B cell (primary cell): Measurements from ENCODE around the gene ISOC2. TPM values are rescaled to one million over a fixed set of nuclear protein-coding genes. Genes with fewer than 3 reads are reported as not detected.

Source experiments
- ATAC-seq: fragments of 200-7000 bp; cut with Tn5 transposase; one replicate; pipeline ENCODE4 v1.10.0; 2021; ENCODE audit warnings: low read depth, mild to moderate bottlenecking, moderate number of reproducible peaks, moderate library complexity
- CTCF ChIA-PET: fragments of 350-600 bp; sonication (Branson Sonifier 250); formaldehyde crosslinking; loops from one replicate; lab custom pipeline; 2021; ENCODE audit warnings: antibody characterized with exemption, inconsistent platforms; lab: Charles Lee
- POLR2A ChIA-PET: fragments of 350-600 bp; sonication (Branson Sonifier 250); formaldehyde crosslinking; loops from one replicate; lab custom pipeline; 2021; ENCODE audit warnings: antibody characterized with exemption; lab: Charles Lee
- DNase-seq: peaks from one replicate; pipeline ENCODE4 v3.0.0; 2013
- H2AFZ ChIP-seq: 2 replicates; pipeline ENCODE4 v1.6.1; 2012; ENCODE audit warnings: mild to moderate bottlenecking, low read depth, low read length; ENCODE audit not compliant: insufficient read depth, poor library complexity, severe bottlenecking
- H3K27ac ChIP-seq, 2 donors: 1 replicate in 1 of 2; 2 replicates in 1 of 2; pipeline ENCODE4 v1.5.1; 2012 to 2013; ENCODE audit warnings: low read length in 2 of 2, mild to moderate bottlenecking in 2 of 2, moderate library complexity in 1 of 2
- H3K27me3 ChIP-seq, 4 experiments: fragments of 200-600 bp in 1 of 4; sonication (generic) in 1 of 4; replicated peaks in 1 of 4; 1 replicate in 2 of 4; 2 replicates in 2 of 4; pipeline versions ENCODE4 v1.6.1 to v1.7.0; 2013 to 2016; ENCODE audit warnings: low read length in 3 of 4, mild to moderate bottlenecking in 2 of 4, mixed read lengths in 1 of 4, moderate library complexity in 1 of 4; ENCODE audit not compliant: insufficient read depth in 4 of 4, control insufficient read depth in 3 of 4; ENCODE audit errors: control extremely low read depth in 1 of 4
- H3K36me3 ChIP-seq, 2 experiments: replicated peaks in 1 of 2; 1 replicate in 1 of 2; 2 replicates in 1 of 2; pipeline versions ENCODE4 v1.6.1 to v1.7.1; 2013; ENCODE audit warnings: low read length in 1 of 2; ENCODE audit not compliant: insufficient read depth in 2 of 2, control insufficient read depth in 1 of 2; ENCODE audit errors: control extremely low read depth in 1 of 2, extremely low read depth in 1 of 2
- H3K4me1 ChIP-seq, 2 donors: fragments of 200-600 bp in 1 of 2; sonication (generic) in 1 of 2; 1 replicate in 1 of 2; 2 replicates in 1 of 2; pipeline versions ENCODE4 v1.5.1 to v1.6.1; 2013 to 2017; ENCODE audit warnings: low read length in 2 of 2; ENCODE audit not compliant: control insufficient read depth in 2 of 2, insufficient read depth in 2 of 2
- H3K4me2 ChIP-seq: replicated peaks from 2 replicates; pipeline ENCODE3; 2012; ENCODE audit warnings: mild to moderate bottlenecking, low read depth, low read length; ENCODE audit not compliant: poor library complexity, severe bottlenecking
- H3K4me3 ChIP-seq, 5 experiments: fragments of 200-600 bp in 1 of 5; sonication (generic) in 1 of 5; 1 replicate in 3 of 5; 2 replicates in 2 of 5; pipeline versions ENCODE4 v1.5.1 to v1.7.0; 2011 to 2016; ENCODE audit warnings: low read length in 4 of 5, mild to moderate bottlenecking in 4 of 5, low read depth in 2 of 5, control low read depth in 1 of 5, moderate library complexity in 1 of 5; ENCODE audit not compliant: insufficient read depth in 1 of 5; ENCODE audit errors: control extremely low read depth in 1 of 5, extremely low read depth in 1 of 5
- H3K79me2 ChIP-seq: fragments of 200-600 bp; sonication (generic); one replicate; pipeline ENCODE4 v1.6.0; 2016; ENCODE audit warnings: low read length; ENCODE audit not compliant: control insufficient read depth, insufficient read depth
- H3K9ac ChIP-seq: fragments of 200-600 bp; sonication (generic); 2 replicates; pipeline ENCODE4 v1.6.1; 2017; ENCODE audit warnings: mild to moderate bottlenecking, low read length, moderate library complexity
- H3K9me3 ChIP-seq, 3 donors: one replicate each; pipeline versions ENCODE4 v1.6.1 to v1.7.1; 2013; ENCODE audit warnings: low read length in 2 of 3; ENCODE audit not compliant: control insufficient read depth in 2 of 3, insufficient read depth in 1 of 3; ENCODE audit errors: control extremely low read depth in 1 of 3
- H4K20me1 ChIP-seq: 2 replicates; pipeline ENCODE4 v1.6.0; 2012; ENCODE audit warnings: mild to moderate bottlenecking, low read length; ENCODE audit not compliant: insufficient read depth, control insufficient read depth, poor library complexity, severe bottlenecking
- H3K27ac Mint-ChIP-seq: one replicate; pipeline ENCODE4 v1.8.0; 2021; ENCODE audit warnings: mixed read lengths
- H3K27me3 Mint-ChIP-seq: one replicate; pipeline ENCODE4 v1.8.0; 2021; ENCODE audit warnings: mixed read lengths
- H3K4me1 Mint-ChIP-seq: one replicate; pipeline ENCODE4 v1.8.0; 2021; ENCODE audit warnings: mixed read lengths
- H3K4me3 Mint-ChIP-seq: one replicate; pipeline ENCODE4 v1.8.0; 2021; ENCODE audit warnings: mixed read lengths
- H3K9me3 Mint-ChIP-seq: one replicate; pipeline ENCODE4 v1.8.0; 2022; ENCODE audit warnings: mixed read lengths; ENCODE audit not compliant: insufficient read depth
- EZH2 ChIP-seq: IDR thresholded peaks from 2 replicates; pipeline ENCODE4 v1.6.1; 2012; ENCODE audit warnings: borderline replicate concordance, low read depth, mild to moderate bottlenecking, moderate library complexity, low read length; ENCODE audit not compliant: insufficient read depth, poor library complexity, severe bottlenecking
- WGBS: methylation state at CpG from one replicate; pipeline ENCODE4 v1.1.5; 2013; ENCODE audit warnings: missing lambda C conversion rate; ENCODE audit not compliant: insufficient coverage; 5-methylcytosine and 5-hydroxymethylcytosine counted together
- intact Hi-C: fragments of 100-400 bp; cut with micrococcal nuclease; formaldehyde crosslinking; loops from one replicate; pipeline ENCODE4 v1.10.0; 2022
- polyA plus RNA-seq: library from polyadenylated mRNA; depleted of rRNA; stranded (reverse); fragments of >200 nt; gene quantifications from 2 replicates; pipeline ENCODE4 v1.2.3, GENCODE V29; 2012
- total RNA-seq, 2 donors: library from RNA; stranded (reverse); fragments of 120-200 nt in 1 of 2; gene quantifications; 1 replicate in 1 of 2; 2 replicates in 1 of 2; pipeline versions ENCODE4 v1.2.3 to v1.2.4, GENCODE V29; 2013 to 2022
- TF ChIP-seq, protein P1 (sequence below): fragments of 200-600 bp; IDR thresholded peaks from one replicate; pipeline ENCODE4 v1.8.0; 2022; ENCODE audit warnings: antibody characterized with exemption, mild to moderate bottlenecking

The ISOC2 gene
- total and polyA plus RNA-seq, 2 donors (not counting 1 experiment from before 2014, with no cell fraction given): 10.0 to 27.6 TPM

- POLR2A ChIA-PET: no interaction called here
- ATAC-seq: no peak
- no peak overlapping the region for H3K27ac Mint-ChIP-seq
- peaks cover 8% of the 10 kb centered on the region for H3K27me3 Mint-ChIP-seq
- H3K9me3 Mint-ChIP-seq: no peaks in the 10 kb centered on the region
- Histone ChIP-seq H3K27me3 (peaks cover 0 to 35% (median 2%) of the 10 kb centered on the region in 4 experiments), H3K4me2 (no peak overlapping the region), H3K9ac (no peak overlapping the region), H3K27ac (no peak overlapping the region), H2AFZ (no peak overlapping the region), H3K4me3 (no peak overlapping the region), H3K4me1 (peaks cover 0 to 8% of the 10 kb centered on the region in 2 donors), H3K79me2 (no peaks in the 10 kb centered on the region), H3K36me3 (no peaks in the 10 kb centered on the region), H4K20me1 (no peaks in the 10 kb centered on the region), H3K9me3 (no peaks in the 10 kb centered on the region)
- 78% methylated on average over 12 of the region's 21 CpGs for WGBS
- no peak overlapping the region for H3K4me3 Mint-ChIP-seq
- intact Hi-C loops: no loop called here
- peaks cover 7% of the 10 kb centered on the region for H3K4me1 Mint-ChIP-seq
- CTCF ChIA-PET: no interaction called here
- no peak for DNase-seq
- no peak for TF ChIP-seq EZH2
- TF ChIP-seq, protein P1, sequence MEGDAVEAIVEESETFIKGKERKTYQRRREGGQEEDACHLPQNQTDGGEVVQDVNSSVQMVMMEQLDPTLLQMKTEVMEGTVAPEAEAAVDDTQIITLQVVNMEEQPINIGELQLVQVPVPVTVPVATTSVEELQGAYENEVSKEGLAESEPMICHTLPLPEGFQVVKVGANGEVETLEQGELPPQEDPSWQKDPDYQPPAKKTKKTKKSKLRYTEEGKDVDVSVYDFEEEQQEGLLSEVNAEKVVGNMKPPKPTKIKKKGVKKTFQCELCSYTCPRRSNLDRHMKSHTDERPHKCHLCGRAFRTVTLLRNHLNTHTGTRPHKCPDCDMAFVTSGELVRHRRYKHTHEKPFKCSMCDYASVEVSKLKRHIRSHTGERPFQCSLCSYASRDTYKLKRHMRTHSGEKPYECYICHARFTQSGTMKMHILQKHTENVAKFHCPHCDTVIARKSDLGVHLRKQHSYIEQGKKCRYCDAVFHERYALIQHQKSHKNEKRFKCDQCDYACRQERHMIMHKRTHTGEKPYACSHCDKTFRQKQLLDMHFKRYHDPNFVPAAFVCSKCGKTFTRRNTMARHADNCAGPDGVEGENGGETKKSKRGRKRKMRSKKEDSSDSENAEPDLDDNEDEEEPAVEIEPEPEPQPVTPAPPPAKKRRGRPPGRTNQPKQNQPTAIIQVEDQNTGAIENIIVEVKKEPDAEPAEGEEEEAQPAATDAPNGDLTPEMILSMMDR: no peak
Observed at GRCh38 chr19:55489711-55490477, 28.5 kb upstream of the ISOC2 start.

- CTCF ChIA-PET: no interaction called here
- peaks cover 0 to 34% (median 2%) of the 10 kb centered on the region in 4 experiments for H3K27me3 ChIP-seq
Observed at GRCh38 chr19:55488986-55489710, 27.7 kb upstream of the ISOC2 start.

More at GRCh38 chr19:55488986-55489710, 27.7 kb upstream of the ISOC2 start:
- Histone ChIP-seq H3K27ac (no peak overlapping the region), H3K9me3 (no peaks in the 10 kb centered on the region), H3K79me2 (no peaks in the 10 kb centered on the region), H3K4me3 (no peak overlapping the region), H3K9ac (no peak overlapping the region), H2AFZ (no peak overlapping the region), H3K36me3 (no peaks in the 10 kb centered on the region), H3K4me1 (peaks cover 5 to 14% of the 10 kb centered on the region in 2 donors), H3K4me2 (no peak overlapping the region), H4K20me1 (peaks cover 6% of the 10 kb centered on the region)
- POLR2A ChIA-PET: interaction anchor here (0.6 kb wide), 2 partner anchors 12 to 161 kb away, joined by 8 to 11 read pairs; no protein-coding TSS in a partner anchor
- Mint-ChIP-seq H3K4me1 (peaks cover 11% of the 10 kb centered on the region), H3K27ac (no peak overlapping the region), H3K9me3 (no peaks in the 10 kb centered on the region), H3K27me3 (peaks cover 8% of the 10 kb centered on the region), H3K4me3 (no peak overlapping the region)
- TF ChIP-seq, protein P1: no peak
- TF ChIP-seq EZH2: no peak
- no peak for DNase-seq
- WGBS: 72% methylated on average over 35 of the region's 36 CpGs
- intact Hi-C loops: no loop called here
- no peak for ATAC-seq
